Large intestine (tissue), 3 donors: ENCODE measurements around the gene PARD3. TPM values are rescaled to one million over a fixed set of nuclear protein-coding genes. Genes with fewer than 3 reads are reported as not detected.

Source experiments
- DNase-seq, 2 donors: peaks; one replicate each; pipeline versions ENCODE4 v3.0.0 to v3.0.0-alpha.2; 2013
- H3K27ac ChIP-seq: one replicate; pipeline ENCODE4 v1.5.1; 2013; ENCODE audit warnings: low read length
- H3K27me3 ChIP-seq: 2 replicates; pipeline ENCODE4 v1.6.1; 2013; ENCODE audit warnings: low read length; ENCODE audit not compliant: control insufficient read depth, insufficient read depth
- H3K36me3 ChIP-seq: 2 replicates; pipeline ENCODE4 v1.6.1; 2013; ENCODE audit warnings: low read length; ENCODE audit not compliant: control insufficient read depth, insufficient read depth
- H3K4me1 ChIP-seq: one replicate; pipeline ENCODE4 v1.6.1; 2013; ENCODE audit warnings: low read length; ENCODE audit not compliant: control insufficient read depth, insufficient read depth
- H3K4me3 ChIP-seq: one replicate; pipeline ENCODE4 v1.5.1; 2013; ENCODE audit warnings: low read length
- H3K9me3 ChIP-seq: one replicate; pipeline ENCODE4 v1.6.1; 2013; ENCODE audit warnings: mild to moderate bottlenecking, low read depth, low read length, moderate library complexity; ENCODE audit not compliant: control insufficient read depth
- WGBS: methylation state at CpG from one replicate; pipeline ENCODE4 v1.1.5; 2013; ENCODE audit warnings: low lambda C conversion rate; ENCODE audit not compliant: insufficient coverage; 5-methylcytosine and 5-hydroxymethylcytosine counted together
- polyA plus RNA-seq: library from polyadenylated mRNA; unstranded; fragments of 120-200 nt; gene quantifications from one replicate; pipeline ENCODE4 v1.2.1, GENCODE V29; 2013

Gene PARD3
- polyA plus RNA-seq, 1 donor: 25.5 TPM

DNA sequence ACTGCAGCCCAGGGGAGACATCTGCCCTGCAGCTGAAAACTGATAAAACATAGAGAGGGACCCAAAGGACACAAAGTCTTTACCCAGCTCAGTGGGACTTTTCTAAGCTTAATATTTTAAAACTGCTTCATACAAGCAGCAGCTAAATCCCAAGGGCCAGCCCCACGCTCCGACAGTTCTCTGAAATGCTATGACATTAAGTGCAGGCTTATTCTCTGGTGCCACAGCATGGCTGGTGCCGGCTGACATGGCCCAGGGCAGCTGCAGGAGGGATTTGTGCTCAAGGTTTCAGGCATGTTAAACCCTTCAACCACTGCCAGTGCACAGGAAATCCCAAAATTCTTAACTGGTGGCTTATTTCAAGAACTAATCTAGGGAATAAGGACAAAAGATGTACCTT is 170.9 kb downstream of the PARD3 start:
- H3K27me3 ChIP-seq: no peaks in the 10 kb centered on the region
- no peaks in the 10 kb centered on the region for H3K9me3 ChIP-seq
- no peak overlapping the region for H3K27ac ChIP-seq
- no CpG with 5 or more reads among the region's 3 CpGs for WGBS
- H3K4me3 ChIP-seq: no peak overlapping the region
- no peaks in the 10 kb centered on the region for H3K4me1 ChIP-seq
- no peak for DNase-seq
- no peaks in the 10 kb centered on the region for H3K36me3 ChIP-seq

DNA sequence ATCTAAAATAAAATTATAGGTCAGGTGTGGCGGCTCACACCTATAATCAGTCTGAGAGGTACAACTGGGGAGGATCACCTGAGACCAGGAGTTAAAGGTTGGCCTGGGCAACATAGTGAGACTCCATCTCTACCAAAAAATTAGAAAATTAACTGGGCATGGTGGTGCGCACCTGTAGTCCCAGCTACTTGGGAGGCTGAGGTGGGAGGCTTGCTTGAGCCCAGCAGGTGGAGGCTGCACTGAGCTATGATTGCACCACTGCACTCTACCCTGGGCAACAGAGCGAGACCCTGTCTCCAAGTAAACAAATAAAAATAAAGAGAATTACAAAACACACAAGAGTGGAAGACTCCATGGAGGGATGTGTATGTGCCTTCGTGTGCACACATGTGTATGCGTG is 171.5 kb downstream of the PARD3 start:
- Histone ChIP-seq H3K4me1 (no peaks in the 10 kb centered on the region), H3K27ac (no peak overlapping the region), H3K27me3 (no peaks in the 10 kb centered on the region), H3K9me3 (no peaks in the 10 kb centered on the region), H3K36me3 (no peaks in the 10 kb centered on the region), H3K4me3 (no peak overlapping the region)
- no CpG with 5 or more reads among the region's 5 CpGs for WGBS
- DNase-seq: no peak

DNA sequence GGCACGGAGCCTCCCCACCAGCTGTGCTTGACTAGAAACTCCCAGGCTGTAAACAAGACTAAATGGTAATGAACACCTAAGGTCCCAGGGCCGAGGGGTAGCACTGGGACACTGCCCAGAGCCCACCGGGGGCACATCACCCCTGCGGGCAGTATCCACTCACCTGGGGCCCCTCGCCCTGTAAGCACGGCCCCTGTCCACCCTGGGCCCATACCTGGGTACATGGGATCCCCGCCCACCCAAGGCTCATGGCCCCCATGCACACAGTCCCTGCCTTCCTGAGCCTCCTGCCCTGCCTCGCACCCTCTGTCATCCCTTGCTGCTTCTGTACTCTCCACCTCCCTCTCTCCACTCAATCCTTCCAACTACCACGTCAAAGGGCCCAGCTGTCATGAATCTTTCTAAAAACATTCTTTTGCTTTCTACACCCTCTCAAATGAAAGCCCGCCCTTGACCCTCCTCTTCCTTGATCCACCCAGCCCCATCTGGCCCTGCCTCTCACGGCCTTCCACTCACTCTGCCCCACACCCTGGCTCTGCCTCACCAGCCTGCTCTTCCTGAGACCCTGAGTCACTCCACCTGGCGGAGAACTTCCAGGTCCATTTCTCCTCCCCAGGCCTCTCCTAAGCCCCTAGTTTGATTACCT is 173.1 kb downstream of the PARD3 start:
- H3K27me3 ChIP-seq: no peaks in the 10 kb centered on the region
- no peak for DNase-seq
- no peak overlapping the region for H3K27ac ChIP-seq
- no peaks in the 10 kb centered on the region for H3K4me1 ChIP-seq
- no peak overlapping the region for H3K4me3 ChIP-seq
- no peaks in the 10 kb centered on the region for H3K9me3 ChIP-seq
- no peaks in the 10 kb centered on the region for H3K36me3 ChIP-seq
- WGBS: 94% methylated on average over 3 of the region's 12 CpGs

DNA sequence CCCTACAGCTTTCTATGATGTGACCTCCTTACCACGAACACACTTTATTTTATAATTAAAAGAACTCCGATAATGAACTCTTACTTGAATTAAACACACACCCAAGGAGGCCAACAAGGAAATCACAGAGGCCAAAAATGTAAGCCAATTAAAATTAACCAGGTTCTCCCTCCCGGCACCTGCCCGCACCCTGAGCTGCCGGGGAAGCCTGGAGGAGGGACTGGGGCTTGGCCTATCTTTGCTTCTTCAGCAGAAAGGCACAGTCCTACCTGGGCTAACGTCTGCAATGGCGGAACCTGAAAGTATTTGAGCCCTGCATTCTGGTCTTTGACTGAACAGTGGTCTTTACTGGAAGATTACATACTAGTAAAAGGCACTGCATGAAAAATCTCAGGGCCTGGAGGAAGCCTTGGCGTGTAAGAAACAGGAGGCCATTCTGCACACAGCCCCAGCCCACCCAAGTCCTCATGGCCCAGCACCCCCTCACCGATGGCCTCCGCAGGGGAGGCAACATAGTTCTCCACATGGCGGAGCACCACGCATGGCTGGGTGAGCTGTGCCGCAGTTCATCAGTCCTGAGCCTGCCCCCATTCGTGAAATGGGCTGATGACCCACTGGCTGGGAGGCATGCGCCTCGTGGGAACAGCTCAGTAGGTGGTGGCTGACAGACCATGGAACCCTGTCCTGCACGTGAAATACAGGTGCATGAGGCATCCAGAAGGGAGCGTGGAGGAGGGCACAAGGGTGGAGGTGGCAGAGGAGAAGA is 173.8 kb downstream of the PARD3 start:
- Histone ChIP-seq H3K9me3 (no peaks in the 10 kb centered on the region), H3K4me1 (no peaks in the 10 kb centered on the region), H3K27me3 (no peaks in the 10 kb centered on the region), H3K4me3 (no peak overlapping the region), H3K27ac (no peak overlapping the region), H3K36me3 (no peaks in the 10 kb centered on the region)
- WGBS: no CpG with 5 or more reads among the region's 18 CpGs
- DNase-seq: no peak

DNA sequence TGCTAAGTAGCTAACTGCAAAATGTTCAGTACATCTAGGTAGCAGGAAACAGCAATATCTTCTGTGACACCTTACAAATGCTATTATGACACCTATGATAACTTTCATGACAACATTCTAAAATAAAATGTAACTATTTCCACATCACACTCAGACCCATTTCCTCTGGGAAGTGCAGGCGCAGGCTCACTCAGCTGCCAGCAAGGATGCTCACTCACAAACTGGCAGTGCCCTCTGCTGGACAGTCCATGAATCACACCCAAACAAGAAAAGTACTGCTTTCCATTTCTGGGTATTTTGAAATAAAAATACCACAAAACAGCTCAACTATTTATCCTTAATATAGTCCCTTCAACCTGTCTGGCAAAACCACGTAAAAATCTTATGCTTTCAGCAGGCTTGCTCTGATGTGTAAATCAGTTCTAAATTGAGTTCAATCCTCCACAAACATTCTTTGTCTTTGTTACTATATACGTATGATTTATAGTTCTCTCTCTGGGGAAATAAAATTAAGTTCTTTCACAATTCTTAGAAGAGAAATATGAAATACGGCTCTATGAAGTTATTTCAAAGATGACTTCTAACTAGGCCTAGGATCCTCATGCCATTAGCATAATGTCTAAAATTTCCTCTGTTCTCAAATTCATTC is 176.6 kb downstream of the PARD3 start:
- Histone ChIP-seq H3K9me3 (no peaks in the 10 kb centered on the region), H3K36me3 (no peaks in the 10 kb centered on the region), H3K27me3 (no peaks in the 10 kb centered on the region), H3K4me3 (no peak overlapping the region), H3K27ac (no peak overlapping the region), H3K4me1 (no peaks in the 10 kb centered on the region)
- peak; percentile 57 to 67 for DNase-seq
- WGBS: 92% methylated on average over 1 of the region's 4 CpGs

DNA sequence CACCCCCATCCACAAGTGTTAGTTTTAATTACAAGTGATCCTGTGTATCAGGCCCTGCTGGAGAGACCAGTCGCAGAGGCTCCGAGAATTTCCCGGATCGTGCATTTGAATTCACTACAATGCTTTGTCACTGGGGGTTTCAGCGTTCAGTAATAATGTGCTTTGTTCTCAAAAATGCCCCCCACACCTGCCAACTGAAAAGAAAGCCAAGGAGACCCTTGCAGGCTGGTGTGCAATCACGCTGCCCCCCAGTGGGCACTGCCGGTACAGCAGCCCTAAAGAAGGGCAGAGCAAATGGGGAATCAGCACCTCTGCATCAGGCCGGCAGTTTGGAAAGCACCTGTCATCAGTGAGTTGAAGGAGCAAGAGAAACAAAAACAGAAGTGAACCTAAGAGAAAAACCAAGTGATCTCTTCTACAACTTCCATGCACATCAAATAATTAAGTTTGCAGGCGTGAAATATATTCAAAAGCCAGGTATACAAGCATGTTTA is 177.6 kb downstream of the PARD3 start:
- Histone ChIP-seq H3K9me3 (no peaks in the 10 kb centered on the region), H3K36me3 (no peaks in the 10 kb centered on the region), H3K4me1 (no peaks in the 10 kb centered on the region), H3K27ac (no peak overlapping the region), H3K27me3 (no peaks in the 10 kb centered on the region), H3K4me3 (no peak overlapping the region)
- WGBS: no CpG with 5 or more reads among the region's 9 CpGs
- peak in 1 of 2 donors; percentile 39 for DNase-seq

DNA sequence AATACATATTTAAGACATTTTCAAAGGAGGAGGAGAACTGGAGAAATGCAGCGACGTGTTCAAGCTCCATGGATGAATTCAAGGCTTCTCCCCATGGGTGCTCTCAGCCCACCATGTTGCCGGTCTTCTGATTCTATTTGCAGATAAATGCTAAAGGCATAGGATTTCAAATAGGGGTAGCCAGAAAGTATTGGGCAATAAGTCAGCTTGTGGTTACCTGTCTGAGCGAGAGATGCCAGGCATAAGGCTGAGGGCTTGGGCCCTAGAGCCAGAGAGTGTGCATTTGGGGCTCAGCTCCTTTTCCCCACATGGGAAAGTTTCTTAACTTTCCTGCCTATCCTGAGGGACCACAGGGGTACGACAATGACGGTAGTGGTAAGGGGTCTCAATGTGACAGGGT is 180.0 kb downstream of the PARD3 start:
- H3K27me3 ChIP-seq: no peaks in the 10 kb centered on the region
- H3K27ac ChIP-seq: no peak overlapping the region
- H3K36me3 ChIP-seq: no peaks in the 10 kb centered on the region
- WGBS: no CpG with 5 or more reads among the region's 6 CpGs
- no peak overlapping the region for H3K4me3 ChIP-seq
- no peaks in the 10 kb centered on the region for H3K9me3 ChIP-seq
- H3K4me1 ChIP-seq: no peaks in the 10 kb centered on the region
- no peak for DNase-seq

DNA sequence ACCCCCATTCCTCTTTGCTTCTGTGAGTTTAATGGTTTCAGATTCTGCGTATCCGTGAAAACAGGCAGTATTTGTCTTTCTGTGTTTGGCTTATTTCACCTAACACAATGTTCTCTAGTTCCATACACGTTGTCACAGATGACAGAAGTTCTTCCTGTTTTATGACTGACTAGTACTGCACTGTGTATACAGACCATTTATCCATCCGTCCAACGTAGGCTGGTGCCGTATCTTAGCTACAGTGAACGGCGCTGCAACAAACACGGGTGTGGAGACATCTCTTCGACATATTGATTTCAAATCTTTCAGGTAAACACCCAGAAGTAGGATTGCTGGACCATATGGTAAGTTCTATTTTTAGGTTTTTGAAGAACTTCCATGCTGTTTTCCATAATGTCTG is 181.7 kb downstream of the PARD3 start:
- 95% methylated on average over 4 of the region's 10 CpGs for WGBS
- peak; percentile 20 to 50 for DNase-seq
- Histone ChIP-seq H3K9me3 (no peaks in the 10 kb centered on the region), H3K4me3 (no peak overlapping the region), H3K4me1 (peaks cover 10% of the 10 kb centered on the region), H3K27ac (no peak overlapping the region), H3K36me3 (no peaks in the 10 kb centered on the region), H3K27me3 (no peaks in the 10 kb centered on the region)

DNA sequence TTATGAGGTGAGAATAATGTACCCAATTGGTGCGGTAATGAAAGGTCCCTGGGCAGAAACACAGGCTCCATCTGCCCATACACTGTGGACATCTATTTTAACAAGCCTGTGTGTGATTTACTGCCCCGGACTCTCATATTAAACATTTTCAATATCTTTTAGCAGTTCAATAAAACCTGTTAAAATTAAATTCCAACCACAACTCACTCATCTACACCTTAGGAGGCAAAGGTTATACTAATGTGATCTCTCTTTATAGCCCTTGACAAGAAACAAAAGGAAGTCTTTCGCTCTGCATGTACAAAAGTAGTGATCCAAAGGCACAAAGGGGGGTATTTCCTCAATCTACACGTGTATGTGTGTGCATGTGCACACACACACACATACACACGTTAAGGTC is 186.0 kb downstream of the PARD3 start:
- peak in 1 of 2 donors; percentile 23 for DNase-seq
- H3K27me3 ChIP-seq: no peaks in the 10 kb centered on the region
- WGBS: 20% methylated on average over 1 of the region's 5 CpGs

DNA sequence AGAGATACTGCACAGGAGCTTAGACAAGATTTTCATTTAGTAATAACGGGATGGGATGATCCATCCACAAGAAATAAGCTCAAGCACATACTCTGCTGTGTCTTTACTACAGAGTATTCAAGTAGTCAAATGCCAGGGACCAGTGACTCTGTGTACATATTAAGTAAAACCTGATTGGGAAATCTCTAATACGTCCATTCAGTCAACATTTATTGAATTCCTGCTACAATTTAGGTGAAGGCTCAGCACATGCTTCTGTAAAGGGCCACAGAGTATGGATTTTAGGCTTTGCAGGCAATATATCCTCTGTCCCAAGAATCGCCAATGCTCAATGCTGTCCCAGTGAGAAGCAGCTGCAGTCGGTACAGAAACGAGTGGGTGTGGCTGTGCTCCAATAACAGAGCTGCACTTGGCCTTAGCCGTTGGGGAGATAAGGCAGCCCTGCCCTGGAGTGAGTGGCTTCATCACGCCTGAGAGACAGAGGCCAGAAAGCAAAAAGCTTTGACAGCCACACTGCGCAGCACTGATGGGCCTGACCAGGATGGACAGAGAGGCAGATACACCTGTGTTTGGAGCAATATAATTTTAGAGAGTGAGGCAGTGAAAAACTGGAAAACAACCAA is 186.8 kb downstream of the PARD3 start:
- 13% methylated on average over 3 of the region's 8 CpGs for WGBS
- Histone ChIP-seq H3K4me3 (no peak overlapping the region), H3K27me3 (no peaks in the 10 kb centered on the region), H3K36me3 (no peaks in the 10 kb centered on the region), H3K4me1 (peaks cover 13% of the 10 kb centered on the region), H3K9me3 (no peaks in the 10 kb centered on the region), H3K27ac (no peak overlapping the region)
- peak; percentile 37 to 71 for DNase-seq

More for the DNA sequence above, 186.0 kb downstream of the PARD3 start:
- H3K9me3 ChIP-seq: no peaks in the 10 kb centered on the region
- H3K4me1 ChIP-seq: peaks cover 13% of the 10 kb centered on the region
- H3K36me3 ChIP-seq: no peaks in the 10 kb centered on the region
- no peak overlapping the region for H3K4me3 ChIP-seq
- H3K27ac ChIP-seq: no peak overlapping the region
